RWPE1 (cell line): ENCODE results near the gene OR56A4.
A peak's percentile ranks its signal among the peaks of the same experiment; 100 is the strongest.

Experiments
- CTCF ChIA-PET: fragments of 350-600 bp; sonication (Branson Sonifier 250); formaldehyde crosslinking; extraction: SDS; loops from one replicate; lab custom pipeline; 2021; lab: Yijun Ruan, JAX
- POLR2A ChIA-PET: fragments of 400-600 bp; formaldehyde crosslinking; extraction: SDS; loops from one replicate; lab custom pipeline; 2020; ENCODE audit warnings: antibody characterized with exemption; ENCODE audit not compliant: low non-redundant PET; lab: Yijun Ruan, JAX
- DNase-seq: peaks from one replicate; pipeline ENCODE4 v3.0.0; 2012; ENCODE audit warnings: low spot score
- H3K27ac ChIP-seq: fragments of 450-650 bp; 2 replicates; pipeline ENCODE4 v1.5.1; 2017
- TF ChIP-seq, protein P1 (sequence below): fragments of 450-650 bp; conservative IDR thresholded peaks from 2 replicates; pipeline ENCODE4 v1.5.1; 2017; ENCODE audit warnings: low read depth, mild to moderate bottlenecking

Gene OR56A4

GRCh38 chr11:6025056-6025455 is 18.3 kb upstream of the OR56A4 start:
- H3K27ac ChIP-seq, result no peak overlapping the region
- ChIA-PET CTCF (interaction anchor here (0.5 kb wide), 1 partner anchor 211 kb away, joined by 3 read pairs; no protein-coding TSS in a partner anchor), POLR2A (no interaction called here)
- TF ChIP-seq, protein P1, sequence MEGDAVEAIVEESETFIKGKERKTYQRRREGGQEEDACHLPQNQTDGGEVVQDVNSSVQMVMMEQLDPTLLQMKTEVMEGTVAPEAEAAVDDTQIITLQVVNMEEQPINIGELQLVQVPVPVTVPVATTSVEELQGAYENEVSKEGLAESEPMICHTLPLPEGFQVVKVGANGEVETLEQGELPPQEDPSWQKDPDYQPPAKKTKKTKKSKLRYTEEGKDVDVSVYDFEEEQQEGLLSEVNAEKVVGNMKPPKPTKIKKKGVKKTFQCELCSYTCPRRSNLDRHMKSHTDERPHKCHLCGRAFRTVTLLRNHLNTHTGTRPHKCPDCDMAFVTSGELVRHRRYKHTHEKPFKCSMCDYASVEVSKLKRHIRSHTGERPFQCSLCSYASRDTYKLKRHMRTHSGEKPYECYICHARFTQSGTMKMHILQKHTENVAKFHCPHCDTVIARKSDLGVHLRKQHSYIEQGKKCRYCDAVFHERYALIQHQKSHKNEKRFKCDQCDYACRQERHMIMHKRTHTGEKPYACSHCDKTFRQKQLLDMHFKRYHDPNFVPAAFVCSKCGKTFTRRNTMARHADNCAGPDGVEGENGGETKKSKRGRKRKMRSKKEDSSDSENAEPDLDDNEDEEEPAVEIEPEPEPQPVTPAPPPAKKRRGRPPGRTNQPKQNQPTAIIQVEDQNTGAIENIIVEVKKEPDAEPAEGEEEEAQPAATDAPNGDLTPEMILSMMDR, result no peak
- no peak for DNase-seq

DNA sequence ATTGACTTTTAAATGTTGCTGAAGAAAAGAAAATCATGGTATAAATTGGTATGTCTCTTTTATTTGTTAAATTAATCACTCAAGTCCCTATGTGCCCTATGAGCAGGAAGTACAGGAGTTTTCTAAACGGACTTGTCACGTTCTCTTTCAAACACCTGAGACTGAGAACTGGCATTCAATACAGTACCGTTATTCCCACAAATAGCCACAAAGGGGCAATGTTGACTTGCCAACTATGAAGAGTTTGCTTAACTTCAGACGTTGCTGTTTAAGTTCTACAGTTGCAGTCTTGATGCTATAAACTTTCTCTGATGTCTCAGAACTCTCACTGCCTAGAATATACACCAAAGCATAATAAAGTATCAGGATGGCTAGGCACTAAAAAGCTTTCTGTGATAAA is 16.2 kb upstream of the OR56A4 start:
- peak; percentile 25 for DNase-seq
- POLR2A ChIA-PET, result no interaction called here
- H3K27ac ChIP-seq, result no peak overlapping the region
- TF ChIP-seq, protein P1, result peak; percentile 47
- CTCF ChIA-PET, result interaction anchor here (0.8 to 3.1 kb wide), 3 partner anchors 330 to 340 kb away, joined by 3 to 23 read pairs (median 6); no protein-coding TSS in a partner anchor

GRCh38 chr11:6013042-6013441 is 6.3 kb upstream of the OR56A4 start:
- TF ChIP-seq, protein P1, result no peak
- CTCF ChIA-PET, result no interaction called here
- H3K27ac ChIP-seq, result no peak overlapping the region
- no peak for DNase-seq
- POLR2A ChIA-PET, result no interaction called here

DNA sequence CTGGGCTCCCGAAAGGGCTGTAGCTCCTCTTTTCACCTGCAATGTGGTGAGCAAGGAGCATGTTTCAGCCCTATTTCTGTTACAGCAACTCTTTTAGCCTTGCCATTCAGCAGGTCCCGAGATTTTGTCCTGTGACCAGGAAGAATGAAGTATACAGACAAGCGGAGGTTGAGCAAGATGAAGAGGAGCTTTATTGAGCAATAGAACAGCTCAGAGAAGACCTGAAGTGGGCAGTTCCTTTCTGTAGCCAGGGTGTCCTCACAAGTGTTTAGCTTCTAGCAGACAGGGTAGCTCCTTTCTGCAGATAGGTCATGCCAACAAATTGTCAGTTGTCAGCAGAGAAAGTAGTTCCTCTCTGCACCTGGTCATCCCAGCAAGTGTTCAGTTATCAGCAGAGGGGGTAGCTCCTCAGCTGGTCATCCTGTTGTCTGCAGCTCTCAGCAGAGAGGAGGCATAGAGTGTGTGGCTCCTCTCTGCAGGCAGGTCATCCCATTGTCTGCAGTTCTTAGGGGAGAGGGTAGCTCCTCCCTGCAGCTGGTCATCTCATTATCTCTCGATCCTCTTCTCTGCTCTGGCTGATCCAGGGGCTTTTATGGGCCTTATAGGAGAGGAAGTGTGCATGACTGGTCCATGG is 5.4 kb upstream of the OR56A4 start:
- POLR2A ChIA-PET, result no interaction called here
- TF ChIP-seq, protein P1, result no peak
- CTCF ChIA-PET, result interaction anchor here (0.6 to 1.0 kb wide), 3 partner anchors 10 to 121 kb away, joined by 3 to 4 read pairs (median 4); no protein-coding TSS in a partner anchor
- DNase-seq, result no peak
- no peak overlapping the region for H3K27ac ChIP-seq

- ChIA-PET POLR2A (no interaction called here), CTCF (no interaction called here)
- DNase-seq, result no peak
- TF ChIP-seq, protein P1, result no peak
- H3K27ac ChIP-seq, result no peak overlapping the region
Measured at GRCh38 chr11:6006395-6006794, 351 bp downstream of the OR56A4 start.

DNA sequence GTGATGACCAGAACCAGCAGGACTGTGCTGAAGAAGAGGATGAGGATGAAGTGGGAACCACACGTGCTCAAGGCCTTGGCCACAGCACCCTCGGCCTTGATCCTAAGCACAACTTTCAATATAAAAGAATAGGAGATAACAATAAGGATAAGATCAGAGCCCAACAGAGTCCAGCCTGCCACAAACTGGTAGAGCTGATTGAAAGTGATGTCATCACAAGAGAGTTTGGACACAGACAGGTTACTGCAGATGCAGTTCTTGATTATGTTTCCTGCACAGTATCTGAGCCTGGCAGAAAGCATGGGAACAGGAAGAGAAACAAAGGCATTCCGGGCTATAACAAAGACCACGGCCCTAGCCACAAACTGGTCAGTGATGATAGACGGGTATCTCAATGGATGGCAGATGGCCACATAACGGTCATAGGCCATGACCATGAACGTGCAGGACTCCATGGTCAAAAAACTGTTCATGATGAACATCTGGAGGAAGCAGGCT is 4.5 kb downstream of the OR56A4 start:
- ChIA-PET CTCF (no interaction called here), POLR2A (no interaction called here)
- no peak overlapping the region for H3K27ac ChIP-seq
- no peak for DNase-seq
- TF ChIP-seq, protein P1, result no peak
